Lower leg skin (tissue), 3 donors: ENCODE data around the gene IQCK.

Experiments
- POLR2A ChIP-seq, 2 donors: fragments of 450-650 bp; IDR thresholded peaks; one replicate each; pipeline ENCODE4 v1.6.1; 2016 to 2017; ENCODE audit warnings: antibody characterized with exemption in 2 of 2, mild to moderate bottlenecking in 1 of 2, moderate library complexity in 1 of 2
- TF ChIP-seq, protein P1 (sequence below), 3 donors: fragments of 450-650 bp; IDR thresholded peaks; one replicate each; pipeline ENCODE4 v1.5.1; 2016; ENCODE audit warnings: antibody characterized with exemption in 3 of 3, mild to moderate bottlenecking in 3 of 3, moderate library complexity in 2 of 3

DNA sequence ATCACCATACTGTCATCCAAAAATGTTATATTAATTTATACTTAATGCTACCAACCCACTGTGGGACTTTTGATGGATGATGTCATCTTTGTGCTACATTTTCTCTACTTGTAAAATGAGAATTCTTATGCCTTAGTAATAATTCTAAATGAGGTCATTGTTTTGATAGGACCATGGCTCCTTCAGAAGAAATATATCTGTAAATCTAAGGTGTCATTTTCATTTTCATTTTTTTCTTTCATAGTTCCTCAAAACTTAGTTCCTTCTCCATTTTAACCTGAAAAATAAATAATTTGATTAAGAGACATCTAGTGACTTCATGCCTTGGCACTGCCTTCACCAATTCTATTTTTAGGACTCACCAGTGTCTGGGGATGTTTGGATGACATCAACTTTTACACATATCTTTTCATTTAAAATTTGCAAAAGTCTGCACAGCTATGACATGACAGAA, 117.9 kb downstream of the IQCK start:
- TF ChIP-seq, protein P1, sequence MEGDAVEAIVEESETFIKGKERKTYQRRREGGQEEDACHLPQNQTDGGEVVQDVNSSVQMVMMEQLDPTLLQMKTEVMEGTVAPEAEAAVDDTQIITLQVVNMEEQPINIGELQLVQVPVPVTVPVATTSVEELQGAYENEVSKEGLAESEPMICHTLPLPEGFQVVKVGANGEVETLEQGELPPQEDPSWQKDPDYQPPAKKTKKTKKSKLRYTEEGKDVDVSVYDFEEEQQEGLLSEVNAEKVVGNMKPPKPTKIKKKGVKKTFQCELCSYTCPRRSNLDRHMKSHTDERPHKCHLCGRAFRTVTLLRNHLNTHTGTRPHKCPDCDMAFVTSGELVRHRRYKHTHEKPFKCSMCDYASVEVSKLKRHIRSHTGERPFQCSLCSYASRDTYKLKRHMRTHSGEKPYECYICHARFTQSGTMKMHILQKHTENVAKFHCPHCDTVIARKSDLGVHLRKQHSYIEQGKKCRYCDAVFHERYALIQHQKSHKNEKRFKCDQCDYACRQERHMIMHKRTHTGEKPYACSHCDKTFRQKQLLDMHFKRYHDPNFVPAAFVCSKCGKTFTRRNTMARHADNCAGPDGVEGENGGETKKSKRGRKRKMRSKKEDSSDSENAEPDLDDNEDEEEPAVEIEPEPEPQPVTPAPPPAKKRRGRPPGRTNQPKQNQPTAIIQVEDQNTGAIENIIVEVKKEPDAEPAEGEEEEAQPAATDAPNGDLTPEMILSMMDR (IDR thresholded peaks at IDR 0.05): no peak
- no peak for TF ChIP-seq POLR2A (IDR thresholded peaks at IDR 0.05)
